GM19438 (cell line): ENCODE results near the gene DNPEP.
A peak's percentile ranks its signal among the peaks of the same experiment; 100 is the strongest.
"Not testable (repeated sequence)": the region's sequence is repeated elsewhere in the genome, so short reads cannot be mapped to it uniquely, and the experiment has no call there.

Experiments used
- ATAC-seq: cut with Tn5 transposase; IDR thresholded peaks from one replicate; pipeline ENCODE4 v1.9.1; 2021; ENCODE audit warnings: low read depth; ENCODE audit not compliant: unreplicated experiment

Gene DNPEP

DNA sequence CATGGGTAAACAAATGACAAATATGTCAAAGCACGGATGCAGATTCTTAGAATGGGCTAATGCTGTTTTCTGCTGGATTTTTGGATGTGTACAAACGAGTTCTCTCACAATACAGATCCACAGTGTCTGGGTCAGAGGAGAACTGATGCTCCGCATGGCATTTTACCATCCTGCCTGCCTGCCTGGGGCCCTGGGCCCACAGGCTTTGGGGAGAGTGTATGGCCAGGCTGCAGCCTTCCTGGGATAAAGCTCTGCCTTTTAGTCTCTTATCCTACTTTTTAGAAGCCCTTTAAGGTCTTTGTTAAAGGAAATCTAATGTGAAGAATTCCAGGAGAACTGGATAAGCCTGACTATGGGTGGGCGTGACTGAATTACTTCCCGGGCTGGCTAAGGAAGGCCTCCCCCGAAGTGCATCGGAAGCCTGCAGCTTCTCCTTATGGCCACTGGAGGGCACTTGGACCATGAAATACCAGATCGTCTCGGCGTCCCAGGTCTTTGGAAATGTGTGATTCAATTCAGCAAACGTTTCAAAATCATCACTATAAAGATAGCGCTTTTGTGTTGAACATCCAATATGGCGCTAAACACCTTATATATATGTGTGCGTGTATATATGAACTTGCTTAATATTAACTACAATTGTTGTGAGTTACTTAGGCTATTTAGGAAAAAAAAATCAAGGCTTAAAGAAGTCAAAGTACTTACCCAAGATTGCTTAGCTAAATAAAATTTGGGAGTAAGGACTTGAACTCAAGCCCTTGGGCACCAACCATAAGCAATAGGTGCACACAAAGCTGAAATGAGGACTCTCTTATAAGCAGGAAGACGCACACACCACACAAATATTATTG, 15.2 kb upstream of the DNPEP start:
- ATAC-seq = peak; percentile 74

GRCh38 chr2:219401606-219402005, 13.9 kb upstream of the DNPEP start:
- no peak for ATAC-seq

DNA sequence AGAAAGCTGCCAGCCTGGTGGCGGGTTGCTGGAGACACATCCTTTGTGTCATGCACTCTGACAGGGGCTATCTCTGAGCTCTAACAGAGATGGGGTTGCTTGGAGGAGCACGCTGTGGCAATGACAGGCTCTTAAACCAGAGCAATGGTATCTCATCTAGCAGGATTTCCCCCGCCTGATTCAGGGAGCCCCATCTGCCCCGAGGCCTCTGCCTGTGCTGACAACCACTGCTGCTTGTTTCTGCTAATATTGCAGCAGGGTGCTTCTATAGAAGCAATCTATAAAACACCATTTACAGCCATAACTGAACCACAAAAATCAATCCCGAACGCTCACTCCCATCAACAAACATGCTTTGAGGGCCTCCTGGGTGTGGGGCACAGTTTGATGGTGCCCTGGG, 12.8 kb upstream of the DNPEP start:
- no peak for ATAC-seq

- ATAC-seq = no peak
These were observed 12.2 kb upstream of the DNPEP start for GRCh38 chr2:219399716-219400478.

DNA sequence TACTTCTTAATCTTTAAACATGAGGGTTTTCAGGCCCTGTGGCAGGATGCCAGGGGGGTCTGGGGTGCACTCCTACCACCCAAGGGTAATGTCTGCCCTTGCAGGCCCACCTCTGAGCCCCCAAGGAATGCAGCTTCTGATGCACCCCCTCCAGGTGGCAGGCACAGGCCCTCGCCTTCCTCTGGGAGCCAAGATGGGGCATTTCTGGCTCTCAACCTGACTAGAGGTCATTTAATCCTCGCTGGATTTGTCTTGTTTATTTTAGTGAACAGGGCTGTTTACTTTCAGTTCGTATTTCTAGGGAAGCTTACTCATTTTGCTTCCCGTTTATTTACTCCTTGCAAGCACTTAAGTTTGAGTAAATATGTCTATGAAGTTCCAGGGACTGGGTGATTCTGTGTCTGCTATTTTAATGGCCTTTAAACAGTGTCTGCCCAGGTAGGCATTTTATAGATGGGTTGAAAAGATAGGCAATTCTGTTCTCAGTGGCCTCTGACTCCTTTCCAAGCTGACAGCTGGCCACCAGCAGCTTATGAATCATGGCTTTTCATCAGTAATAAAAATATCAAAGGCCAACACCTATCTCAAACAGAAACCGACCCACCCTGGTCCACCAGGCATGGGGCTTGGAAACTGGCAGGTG, 11.1 kb upstream of the DNPEP start:
- ATAC-seq = no peak

DNA sequence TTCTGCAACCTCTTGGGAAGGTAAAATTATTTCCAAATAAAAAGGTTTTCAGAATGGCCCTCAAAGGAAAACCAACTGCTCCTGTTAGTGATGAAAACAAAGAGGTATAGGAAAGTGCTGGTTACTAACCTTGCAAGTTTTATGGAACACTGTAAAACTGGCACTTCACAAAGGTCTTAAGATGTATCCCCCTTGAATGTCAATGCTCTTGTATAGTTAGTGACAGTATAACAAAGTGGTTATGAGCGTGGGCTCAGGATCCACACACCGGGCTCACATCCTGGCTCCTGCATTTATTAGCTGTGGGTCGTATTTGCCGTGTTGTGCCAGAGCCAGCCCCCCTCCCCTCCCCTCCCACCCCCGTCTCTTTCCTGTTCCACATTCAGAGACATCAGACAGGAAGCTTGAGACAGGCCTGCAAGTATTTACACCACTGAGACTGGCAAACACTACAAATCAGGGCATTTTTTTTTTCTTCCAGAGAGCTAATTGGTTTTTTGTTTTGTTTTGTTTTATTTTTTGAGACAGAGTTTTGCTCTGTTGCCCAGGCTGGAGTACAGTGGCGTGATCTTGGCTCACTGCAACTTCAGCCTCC, 9.2 kb upstream of the DNPEP start:
- no peak for ATAC-seq

- no peak for ATAC-seq
These were observed 7.9 kb upstream of the DNPEP start for GRCh38 chr2:219395609-219396008.

GRCh38 chr2:219395056-219395455, 7.3 kb upstream of the DNPEP start:
- ATAC-seq = not testable (repeated sequence)

DNA sequence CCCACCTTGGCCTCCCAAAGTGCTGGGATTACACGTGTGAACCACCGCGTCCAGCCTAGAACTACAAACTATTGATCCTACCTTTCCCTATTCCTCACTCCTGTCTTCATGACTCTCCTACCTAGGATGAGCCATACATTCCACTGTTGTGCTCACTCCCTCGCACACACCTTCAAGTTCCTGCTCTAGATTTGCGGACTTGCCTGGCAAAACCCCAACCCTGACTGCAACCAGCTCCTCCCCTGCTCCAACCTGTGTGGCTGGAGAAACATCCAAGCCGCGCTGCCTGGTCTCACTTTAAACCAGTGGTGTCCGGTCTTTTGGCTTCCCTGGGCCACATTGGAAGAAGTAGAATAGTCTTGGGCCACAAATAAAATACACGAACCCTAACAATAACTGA, 5.0 kb upstream of the DNPEP start:
- ATAC-seq = no peak

GRCh38 chr2:219388907-219389156, 1.1 kb upstream of the DNPEP start:
- ATAC-seq = no peak

- peak; percentile 79 for ATAC-seq
These were observed 602 bp upstream of the DNPEP start for GRCh38 chr2:219388121-219388906.

- no peak for ATAC-seq
These were observed 1.0 kb downstream of the DNPEP start for GRCh38 chr2:219386532-219387280.

DNA sequence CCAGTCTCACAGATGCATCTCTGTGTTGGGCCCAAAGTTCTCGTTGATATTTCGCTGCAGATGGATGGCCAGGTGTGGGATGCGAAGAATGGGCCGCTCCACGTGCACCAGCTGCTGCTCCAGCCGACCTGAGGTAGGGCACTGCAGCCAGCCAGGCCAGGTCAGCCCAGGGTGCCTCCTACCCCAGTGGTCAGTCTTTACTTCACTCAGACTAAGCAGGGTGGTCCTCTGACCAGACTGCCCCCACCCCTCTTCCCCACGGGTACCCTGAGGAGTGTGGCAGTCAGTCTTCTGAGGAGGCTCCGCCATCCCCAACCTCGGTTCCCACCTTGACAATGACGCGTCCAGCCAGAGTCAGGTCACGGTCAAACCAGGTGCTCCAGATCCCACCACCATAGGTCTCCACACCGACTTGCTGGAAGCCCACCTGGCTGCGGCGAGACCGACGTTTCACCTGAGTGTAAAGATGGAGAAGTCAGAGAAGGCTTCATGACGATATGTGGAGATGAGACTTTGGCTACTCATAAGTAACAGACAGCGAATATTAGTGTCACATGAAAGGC, 1.7 kb downstream of the DNPEP start:
- ATAC-seq = no peak

- ATAC-seq = no peak
These were observed 2.9 kb downstream of the DNPEP start for GRCh38 chr2:219384859-219385258.

DNA sequence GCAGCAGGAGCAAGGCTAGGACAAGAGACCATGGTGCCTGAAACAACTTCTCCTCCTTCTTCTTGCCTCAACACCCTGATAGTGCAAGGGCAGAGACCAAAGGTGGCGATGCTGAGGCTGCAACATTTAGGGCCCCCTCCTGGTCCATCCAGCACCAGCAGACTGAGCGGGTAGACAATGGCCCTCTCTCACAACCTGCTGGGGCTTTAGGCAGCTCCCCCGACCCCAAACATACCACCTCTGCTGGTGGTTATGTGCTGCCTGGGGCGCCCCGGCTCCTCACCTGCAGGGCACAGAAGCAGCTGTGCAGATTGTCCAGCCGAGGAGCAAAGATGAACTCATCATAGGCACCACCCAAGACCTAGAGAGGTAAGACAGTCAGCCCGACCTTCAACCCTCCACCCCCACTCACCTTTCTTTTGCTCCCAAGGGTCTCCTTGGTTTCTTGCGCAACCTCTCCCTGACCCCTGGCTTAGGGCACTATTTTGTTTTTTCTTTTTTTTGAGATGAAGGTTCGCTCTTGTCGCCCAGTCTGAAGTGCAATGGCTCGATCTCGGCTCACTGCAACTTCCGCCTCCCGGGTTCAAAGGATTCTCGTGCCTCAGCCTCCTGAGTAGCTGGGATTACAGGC, 3.5 kb downstream of the DNPEP start:
- ATAC-seq = no peak

DNA sequence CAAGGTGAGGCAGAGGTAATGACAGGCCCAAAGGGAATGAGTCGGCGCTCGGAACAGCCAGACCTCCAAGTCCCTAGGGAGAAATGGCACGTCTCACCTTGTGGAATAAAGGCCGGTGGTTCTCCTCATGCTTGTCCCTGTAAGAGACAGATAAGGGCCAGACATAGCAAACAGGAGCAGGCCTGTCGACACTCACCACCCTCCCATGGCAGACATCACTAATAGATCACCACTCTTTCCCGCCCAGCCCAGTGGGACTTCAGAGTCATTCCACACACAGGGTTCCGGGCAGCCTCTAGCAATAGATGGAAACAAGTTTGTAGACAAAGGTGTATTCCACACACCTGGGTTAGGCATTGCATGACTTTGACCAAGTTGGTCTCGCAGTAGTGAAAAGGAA, 6.3 kb downstream of the DNPEP start:
- ATAC-seq = no peak

- ATAC-seq = no peak
These were observed 6.8 kb downstream of the DNPEP start for GRCh38 chr2:219380926-219381325.

- ATAC-seq = no peak
These were observed 9.4 kb downstream of the DNPEP start for GRCh38 chr2:219378163-219378851.
